ENCODE measurements around the gene EMILIN1.

DNA sequence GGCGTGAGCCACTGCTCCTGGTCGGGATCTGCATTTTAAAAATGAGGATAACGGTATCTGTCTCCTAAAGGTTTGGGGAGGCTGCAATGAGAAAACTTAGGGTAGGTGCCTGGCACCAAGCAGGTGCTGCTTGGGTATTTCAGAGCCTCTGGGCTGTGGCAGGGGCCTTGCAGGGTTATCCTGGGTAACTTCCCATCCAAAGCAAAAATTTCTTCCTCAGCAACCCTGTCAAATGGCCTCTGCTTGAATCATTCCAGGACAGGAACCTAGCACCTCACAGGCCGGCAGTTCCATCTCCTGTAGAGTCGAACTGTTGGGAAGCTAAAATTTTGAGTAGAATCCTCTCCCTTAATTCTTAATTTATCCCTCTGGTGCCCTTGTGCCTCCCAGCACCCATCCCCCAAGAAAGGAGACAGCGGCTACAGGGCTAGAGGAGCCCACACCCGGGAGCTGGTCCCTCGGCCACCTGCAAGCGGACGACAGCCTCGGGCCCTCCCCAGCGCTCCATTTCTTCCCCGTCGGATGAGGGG lies 39.6 kb downstream of the EMILIN1 start:
- no peak for TF ChIP-seq CTCF (IDR thresholded peaks at IDR 0.05; ENCODE audit: extremely low read depth in 1 of 2, insufficient read depth in 1 of 2, low read depth in 1 of 2, low read length in 2 of 2)
- no peak for TF ChIP-seq MAX (IDR thresholded peaks at IDR 0.05; ENCODE audit: insufficient read depth, insufficient read length)
- TF ChIP-seq FOS (IDR thresholded peaks at IDR 0.05; ENCODE audit: borderline replicate concordance, insufficient read depth, low read length): no peak
- TF ChIP-seq POLR2A (IDR thresholded peaks at IDR 0.05; ENCODE audit: low read depth, low read length): no peak
- TF ChIP-seq MYC (IDR thresholded peaks at IDR 0.05; ENCODE audit: low read depth, low read length): no peak

Data from endothelial cell of umbilical vein (primary cell).